Measurements from ENCODE around the gene TRIM38. TPM values are rescaled to one million over a fixed set of nuclear protein-coding genes. Genes with fewer than 3 reads are reported as not detected.
"Not testable (repeated sequence)": the region's sequence is repeated elsewhere in the genome, so short reads cannot be mapped to it uniquely, and the experiment has no call there.

TRIM38 gene
- total RNA-seq, 2 donors from 2014 or later: 8.7 to 12.0 TPM

DNA sequence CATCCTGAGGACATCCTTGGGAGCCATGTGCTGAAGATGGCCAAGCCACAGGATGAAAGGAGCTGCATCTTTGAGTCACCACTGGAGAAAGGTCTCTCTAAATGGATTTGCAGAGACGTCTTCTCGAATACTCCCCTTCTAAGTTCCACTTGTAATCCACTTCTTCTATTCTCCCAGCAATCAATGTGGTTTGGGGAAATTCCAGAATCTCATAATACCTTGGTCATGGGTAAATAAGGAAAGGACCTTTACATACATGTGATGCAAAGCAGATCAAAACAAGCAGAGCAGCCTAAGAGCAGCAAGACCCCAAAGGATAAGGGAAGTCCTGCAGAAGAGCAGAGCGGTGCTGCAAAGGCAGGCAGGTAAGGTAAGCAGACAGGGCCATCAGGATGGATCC, 35.3 kb downstream of the TRIM38 start:
- H3K4me3 ChIP-seq: no peak overlapping the region
- H3K36me3 ChIP-seq: no peaks in the 10 kb centered on the region
- 88% methylated on average over 3 of the region's 3 CpGs for WGBS
- intact Hi-C loops (cut with DNase I): no loop called here
- no peaks in the 10 kb centered on the region for H3K27me3 ChIP-seq (replicated peaks; ENCODE audit: insufficient read depth)
- TF ChIP-seq, protein P1, sequence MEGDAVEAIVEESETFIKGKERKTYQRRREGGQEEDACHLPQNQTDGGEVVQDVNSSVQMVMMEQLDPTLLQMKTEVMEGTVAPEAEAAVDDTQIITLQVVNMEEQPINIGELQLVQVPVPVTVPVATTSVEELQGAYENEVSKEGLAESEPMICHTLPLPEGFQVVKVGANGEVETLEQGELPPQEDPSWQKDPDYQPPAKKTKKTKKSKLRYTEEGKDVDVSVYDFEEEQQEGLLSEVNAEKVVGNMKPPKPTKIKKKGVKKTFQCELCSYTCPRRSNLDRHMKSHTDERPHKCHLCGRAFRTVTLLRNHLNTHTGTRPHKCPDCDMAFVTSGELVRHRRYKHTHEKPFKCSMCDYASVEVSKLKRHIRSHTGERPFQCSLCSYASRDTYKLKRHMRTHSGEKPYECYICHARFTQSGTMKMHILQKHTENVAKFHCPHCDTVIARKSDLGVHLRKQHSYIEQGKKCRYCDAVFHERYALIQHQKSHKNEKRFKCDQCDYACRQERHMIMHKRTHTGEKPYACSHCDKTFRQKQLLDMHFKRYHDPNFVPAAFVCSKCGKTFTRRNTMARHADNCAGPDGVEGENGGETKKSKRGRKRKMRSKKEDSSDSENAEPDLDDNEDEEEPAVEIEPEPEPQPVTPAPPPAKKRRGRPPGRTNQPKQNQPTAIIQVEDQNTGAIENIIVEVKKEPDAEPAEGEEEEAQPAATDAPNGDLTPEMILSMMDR (IDR thresholded peaks at IDR 0.05): no peak
- no peak for TF ChIP-seq POLR2AphosphoS5 (IDR thresholded peaks at IDR 0.05)
- no peak for TF ChIP-seq POLR2A (IDR thresholded peaks at IDR 0.05)
- no peak overlapping the region for H3K27ac ChIP-seq
- no peak for DNase-seq (ENCODE audit: low spot score)
- H3K4me1 ChIP-seq (replicated peaks): no peaks in the 10 kb centered on the region
- H3K9me3 ChIP-seq: no peaks in the 10 kb centered on the region

DNA sequence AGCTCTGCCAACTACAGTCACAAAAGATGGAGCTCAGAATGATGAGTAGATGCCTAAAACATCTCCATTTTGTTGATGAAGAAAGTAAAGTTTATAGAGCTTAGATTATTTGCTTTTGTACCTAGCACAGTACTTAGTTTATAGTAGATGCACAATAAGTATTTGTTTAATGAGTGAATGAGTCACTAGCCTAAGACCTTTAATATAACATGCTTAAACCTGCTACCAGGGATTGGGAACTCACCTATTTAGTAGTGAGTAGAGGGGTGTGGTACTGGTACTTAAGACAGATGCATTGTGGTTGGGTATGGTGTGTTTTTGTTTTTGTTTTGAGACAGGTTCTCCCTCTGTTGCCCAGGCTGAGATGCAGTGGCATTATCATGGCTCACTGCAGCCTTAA, 35.8 kb downstream of the TRIM38 start:
- DNase-seq (ENCODE audit: low spot score): no peak
- intact Hi-C loops (cut with DNase I): no loop called here
- Histone ChIP-seq H3K27ac (no peak overlapping the region), H3K36me3 (no peaks in the 10 kb centered on the region), H3K4me1 (replicated peaks) (no peaks in the 10 kb centered on the region), H3K4me3 (no peak overlapping the region), H3K27me3 (replicated peaks; ENCODE audit: insufficient read depth) (no peaks in the 10 kb centered on the region), H3K9me3 (no peaks in the 10 kb centered on the region)
- no peak for TF ChIP-seq POLR2A (IDR thresholded peaks at IDR 0.05)
- no peak for TF ChIP-seq POLR2AphosphoS5 (IDR thresholded peaks at IDR 0.05)
- TF ChIP-seq, protein P1 (IDR thresholded peaks at IDR 0.05): no peak

DNA sequence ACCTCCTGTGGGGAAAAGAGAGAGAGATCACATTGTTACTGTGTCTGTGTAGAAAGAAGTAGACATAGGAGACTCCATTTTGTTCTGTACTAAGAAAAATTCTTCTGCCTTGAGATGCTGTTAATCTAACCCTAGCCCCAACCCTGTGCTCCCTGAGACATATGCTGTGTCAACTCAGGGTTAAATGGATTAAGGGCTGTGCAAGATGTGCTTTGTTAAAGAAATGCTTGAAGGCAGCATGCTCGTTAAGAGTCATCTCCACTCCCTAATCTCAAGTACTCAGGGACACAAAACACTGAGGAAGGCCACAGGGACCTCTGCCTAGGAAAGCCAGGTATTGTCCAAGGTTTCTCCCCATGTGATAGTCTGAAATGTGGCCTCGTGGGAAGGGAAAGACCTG, 36.6 kb downstream of the TRIM38 start:
- H3K36me3 ChIP-seq; intact Hi-C loops (cut with DNase I): not testable (repeated sequence)

DNA sequence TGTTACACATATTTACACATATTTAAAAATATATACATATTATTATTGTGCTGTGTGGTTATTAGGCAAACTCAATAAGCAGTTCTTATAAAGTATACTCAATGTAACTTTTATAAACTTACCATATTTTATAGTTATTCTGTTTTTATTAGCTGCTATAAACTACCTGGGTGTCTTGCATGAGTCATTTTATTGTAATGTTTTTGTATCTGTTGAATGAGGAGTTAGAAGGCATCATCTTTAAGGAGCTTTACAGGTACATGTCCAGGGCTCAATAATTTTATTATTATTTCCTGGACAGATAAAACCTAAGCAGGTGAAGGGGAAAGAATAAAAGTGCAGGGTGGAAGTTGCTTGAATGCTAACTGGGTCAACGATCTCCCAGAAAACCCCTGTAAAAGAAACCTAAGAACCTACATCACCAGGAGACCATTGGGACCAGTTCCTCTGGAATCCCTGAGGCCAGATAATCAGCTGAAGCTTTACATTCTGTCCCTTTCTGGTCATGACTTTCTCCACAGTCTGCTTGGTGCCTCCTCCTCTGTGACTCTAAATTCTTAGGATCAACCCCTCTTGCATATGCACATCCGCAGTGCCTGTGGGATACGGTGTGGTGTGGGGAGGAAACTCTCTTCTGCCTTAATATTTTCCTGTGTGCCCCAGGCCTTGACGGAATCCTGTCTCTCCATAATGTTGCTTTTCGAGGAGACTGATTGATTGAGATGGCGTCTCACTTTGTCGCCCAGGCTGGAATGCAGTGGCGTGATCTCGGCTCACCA, 38.0 kb downstream of the TRIM38 start:
- intact Hi-C loops (cut with DNase I): no loop called here
- Histone ChIP-seq H3K36me3 (no peaks in the 10 kb centered on the region), H3K9me3 (no peaks in the 10 kb centered on the region), H3K27me3 (replicated peaks; ENCODE audit: insufficient read depth) (no peaks in the 10 kb centered on the region), H3K4me1 (replicated peaks) (no peaks in the 10 kb centered on the region), H3K4me3 (no peak overlapping the region), H3K27ac (no peak overlapping the region)
- WGBS: 93% methylated on average over 9 of the region's 9 CpGs
- TF ChIP-seq, protein P1 (IDR thresholded peaks at IDR 0.05): no peak
- TF ChIP-seq POLR2AphosphoS5 (IDR thresholded peaks at IDR 0.05) (no peak), POLR2A (IDR thresholded peaks at IDR 0.05) (no peak)
- DNase-seq (ENCODE audit: low spot score): no peak

More for the DNA sequence above, 36.6 kb downstream of the TRIM38 start:
- DNase-seq (ENCODE audit: low spot score); H3K9me3 ChIP-seq; H3K27me3 ChIP-seq (replicated peaks; ENCODE audit: insufficient read depth); H3K27ac ChIP-seq; H3K4me3 ChIP-seq; H3K4me1 ChIP-seq (replicated peaks): not testable (repeated sequence)
- WGBS: 46% methylated on average over 2 of the region's 2 CpGs

DNA sequence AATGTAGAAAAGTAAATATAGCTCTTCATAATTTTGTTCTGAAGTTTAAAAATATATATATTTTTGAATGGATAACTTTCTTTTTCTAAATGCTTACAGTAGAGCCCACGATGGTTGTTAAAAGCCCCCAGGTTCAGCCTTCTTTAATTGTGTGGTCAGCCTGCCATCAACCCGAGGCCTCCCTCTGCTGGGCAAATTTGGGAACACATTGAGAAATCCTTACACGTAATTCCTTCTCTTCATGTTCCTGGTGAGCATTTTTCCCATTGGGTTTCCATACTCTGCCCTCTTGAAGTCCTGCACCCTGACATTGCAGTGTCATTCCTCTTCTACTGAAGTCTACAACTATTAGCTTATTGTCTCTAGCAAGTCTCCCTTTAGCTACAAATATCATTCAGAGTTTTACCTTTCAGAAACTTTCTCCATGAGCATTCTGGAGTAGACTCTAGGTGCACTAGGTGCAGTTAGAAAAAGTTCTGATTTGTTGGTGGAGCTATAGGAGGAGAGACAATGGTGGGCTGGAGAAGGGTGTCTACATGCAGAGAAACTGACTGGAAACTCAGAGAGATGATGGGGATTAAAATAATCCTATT, 40.6 kb downstream of the TRIM38 start:
- WGBS: 2% methylated on average over 3 of the region's 3 CpGs
- H3K27ac ChIP-seq: no peak overlapping the region
- H3K36me3 ChIP-seq: no peaks in the 10 kb centered on the region
- H3K4me3 ChIP-seq: no peak overlapping the region
- no peaks in the 10 kb centered on the region for H3K4me1 ChIP-seq (replicated peaks)
- H3K9me3 ChIP-seq: no peaks in the 10 kb centered on the region
- peak; percentile 52 for DNase-seq (ENCODE audit: low spot score)
- TF ChIP-seq POLR2A (IDR thresholded peaks at IDR 0.05) (no peak), POLR2AphosphoS5 (IDR thresholded peaks at IDR 0.05) (no peak)
- TF ChIP-seq, protein P1 (IDR thresholded peaks at IDR 0.05): peak; percentile 19 to 67 (median 54)
- H3K27me3 ChIP-seq (replicated peaks; ENCODE audit: insufficient read depth): no peaks in the 10 kb centered on the region
- intact Hi-C loops (cut with DNase I): no loop called here

Data from prostate gland (tissue), 2 donors.